H1 (cell line): ENCODE data around the gene HADHA. TPM values are rescaled to one million over a fixed set of nuclear protein-coding genes. Genes with fewer than 3 reads are reported as not detected.

Experiments used
- CTCF ChIA-PET: fragments of 300-600 bp; sonication (Branson Sonifier 250); formaldehyde crosslinking; loops from one replicate; lab custom pipeline; 2021; ENCODE audit not compliant: partially characterized antibody; lab: Charles Lee
- POLR2A ChIA-PET: fragments of 300-600 bp; sonication (Branson Sonifier 250); formaldehyde crosslinking; loops from one replicate; lab custom pipeline; 2021; ENCODE audit warnings: inconsistent platforms; ENCODE audit not compliant: partially characterized antibody; lab: Charles Lee
- DNase-seq, 2 experiments: peaks; one replicate each; pipeline versions ENCODE4 v3.0.0 to v3.0.0-alpha.2; 2010 to 2022; ENCODE audit warnings: low spot score in 2 of 2, low read depth in 1 of 2, mixed read lengths in 1 of 2
- FAIRE-seq: peaks from 2 replicates; lab custom pipeline; 2011; peaks lifted over from hg19 to GRCh38; lab: Jason Lieb, UNC
- H2AFZ ChIP-seq: 2 replicates; pipeline ENCODE4 v1.8.1; 2012; ENCODE audit warnings: low read length, inconsistent platforms
- H2AK5ac ChIP-seq: 2 replicates; pipeline ENCODE4 v1.6.1; 2013; ENCODE audit warnings: low read depth, low read length
- H2BK120ac ChIP-seq: replicated peaks from 2 replicates; pipeline ENCODE3; 2013; ENCODE audit warnings: low read depth, low read length, inconsistent platforms
- H2BK12ac ChIP-seq: 2 replicates; pipeline ENCODE4 v1.6.1; 2013; ENCODE audit warnings: low read depth, low read length
- H2BK15ac ChIP-seq: 2 replicates; pipeline ENCODE4 v1.6.1; 2013; ENCODE audit warnings: low read length
- H2BK20ac ChIP-seq: 2 replicates; pipeline ENCODE4 v1.6.1; 2013; ENCODE audit warnings: low read length
- H2BK5ac ChIP-seq: 2 replicates; pipeline ENCODE4 v1.6.1; 2013; ENCODE audit warnings: low read depth, low read length
- H3K14ac ChIP-seq: 2 replicates; pipeline ENCODE4 v1.6.1; 2013; ENCODE audit warnings: inconsistent platforms; ENCODE audit not compliant: insufficient read length
- H3K18ac ChIP-seq: 2 replicates; pipeline ENCODE4 v1.6.1; 2013; ENCODE audit warnings: low read length; ENCODE audit errors: extremely low read depth
- H3K23ac ChIP-seq: 2 replicates; pipeline ENCODE4 v1.6.1; 2013; ENCODE audit warnings: inconsistent platforms; ENCODE audit not compliant: insufficient read length
- H3K23me2 ChIP-seq: 2 replicates; pipeline ENCODE4 v1.6.1; 2013; ENCODE audit warnings: low read depth, low read length
- H3K27ac ChIP-seq: 2 replicates; pipeline ENCODE4 v1.6.1; 2011; ENCODE audit warnings: low read depth, low read length, inconsistent platforms
- H3K27me3 ChIP-seq, 4 experiments: replicated peaks in 1 of 4; 1 replicate in 1 of 4; 2 replicates in 3 of 4; pipeline versions ENCODE4 v1.6.1 to v1.8.1; 2011 to 2013; ENCODE audit warnings: low read length in 3 of 4, mild to moderate bottlenecking in 3 of 4, inconsistent platforms in 2 of 4, mixed read lengths in 2 of 4, moderate library complexity in 1 of 4; ENCODE audit not compliant: control insufficient read depth in 3 of 4, insufficient read depth in 3 of 4; ENCODE audit errors: extremely low read depth in 1 of 4
- H3K36me3 ChIP-seq, 4 experiments: 2 replicates each; pipeline versions ENCODE4 v1.6.1 to v1.8.1; 2011 to 2013; ENCODE audit warnings: mild to moderate bottlenecking in 4 of 4, low read length in 3 of 4, moderate library complexity in 2 of 4, control low read depth in 1 of 4, inconsistent platforms in 1 of 4; ENCODE audit not compliant: insufficient read depth in 4 of 4, control insufficient read depth in 2 of 4
- H3K4ac ChIP-seq: replicated peaks from 2 replicates; pipeline ENCODE3; 2013; ENCODE audit warnings: low read length, low read depth, mixed read lengths, inconsistent platforms; ENCODE audit not compliant: insufficient read length
- H3K4me1 ChIP-seq, 4 experiments: replicated peaks in 1 of 4; 1 replicate in 1 of 4; 2 replicates in 3 of 4; pipeline versions ENCODE4 v1.6.1 to v1.8.1; 2011 to 2013; ENCODE audit warnings: low read length in 3 of 4, inconsistent platforms in 2 of 4, mixed read lengths in 1 of 4; ENCODE audit not compliant: insufficient read depth in 4 of 4, control insufficient read depth in 3 of 4
- H3K4me2 ChIP-seq, 2 experiments: 2 replicates each; pipeline versions ENCODE4 v1.6.1 to v1.8.1; 2011 to 2013; ENCODE audit warnings: low read depth in 2 of 2, low read length in 2 of 2, control low read depth in 1 of 2, inconsistent platforms in 1 of 2, mild to moderate bottlenecking in 1 of 2; ENCODE audit not compliant: insufficient read depth in 1 of 2
- H3K4me3 ChIP-seq, 4 experiments: fragments of 200-600, 300-600 bp in 1 of 4; sonication (generic), shearing (Covaris generic), sonication (Bioruptor Twin) in 1 of 4; 2 replicates each; pipeline versions ENCODE4 v1.5.1 to v1.8.1; 2011 to 2016; ENCODE audit warnings: low read length in 4 of 4, low read depth in 3 of 4, control low read depth in 2 of 4, inconsistent platforms in 2 of 4, mild to moderate bottlenecking in 2 of 4, mixed read lengths in 1 of 4, moderate library complexity in 1 of 4; ENCODE audit not compliant: insufficient read depth in 2 of 4; ENCODE audit errors: extremely low read depth in 1 of 4
- H3K56ac ChIP-seq: replicated peaks from 2 replicates; pipeline ENCODE3; 2013; ENCODE audit warnings: low read depth, mild to moderate bottlenecking, mixed read lengths, low read length, inconsistent platforms; ENCODE audit not compliant: insufficient read length
- H3K79me1 ChIP-seq: 2 replicates; pipeline ENCODE4 v1.6.1; 2013; ENCODE audit warnings: low read depth, low read length, control low read depth
- H3K79me2 ChIP-seq, 2 experiments: 2 replicates each; pipeline versions ENCODE4 v1.6.1 to v1.8.1; 2012 to 2013; ENCODE audit warnings: low read length in 2 of 2, mild to moderate bottlenecking in 2 of 2, inconsistent platforms in 1 of 2; ENCODE audit not compliant: insufficient read depth in 2 of 2, control insufficient read depth in 1 of 2
- H3K9ac ChIP-seq, 4 experiments: replicated peaks in 1 of 4; 1 replicate in 1 of 4; 2 replicates in 3 of 4; pipeline versions ENCODE4 v1.6.1 to v1.8.1; 2011 to 2013; ENCODE audit warnings: low read depth in 3 of 4, low read length in 3 of 4, control low read depth in 2 of 4, mild to moderate bottlenecking in 2 of 4, moderate library complexity in 2 of 4, inconsistent platforms in 1 of 4; ENCODE audit errors: extremely low read depth in 1 of 4
- H3K9me3 ChIP-seq, 2 experiments: 2 replicates each; pipeline versions ENCODE4 v1.6.1 to v1.8.1; 2012 to 2013; ENCODE audit warnings: mild to moderate bottlenecking in 2 of 2, moderate library complexity in 2 of 2, control low read depth in 1 of 2, inconsistent platforms in 1 of 2, low read depth in 1 of 2, low read length in 1 of 2, mixed read lengths in 1 of 2; ENCODE audit not compliant: insufficient read depth in 2 of 2
- H4K20me1 ChIP-seq, 2 experiments: replicated peaks in 1 of 2; 2 replicates each; pipeline versions ENCODE3 to v1.8.1; 2011 to 2013; ENCODE audit warnings: inconsistent platforms in 2 of 2, low read length in 2 of 2, mild to moderate bottlenecking in 1 of 2; ENCODE audit not compliant: insufficient read depth in 2 of 2, control insufficient read depth in 1 of 2
- H4K5ac ChIP-seq: 2 replicates; pipeline ENCODE4 v1.6.1; 2013; ENCODE audit warnings: low read length, low read depth, mixed read lengths, inconsistent platforms; ENCODE audit not compliant: insufficient read length
- H4K8ac ChIP-seq: 2 replicates; pipeline ENCODE4 v1.8.0; 2013; ENCODE audit warnings: mild to moderate bottlenecking, moderate library complexity, low read length, inconsistent platforms; ENCODE audit not compliant: insufficient read depth; ENCODE audit errors: extremely low read depth
- H4K91ac ChIP-seq: replicated peaks from 2 replicates; pipeline ENCODE3; 2013; ENCODE audit warnings: low read length, mixed read lengths, inconsistent platforms; ENCODE audit not compliant: insufficient read length
- CREB1 ChIP-seq: IDR thresholded peaks from 2 replicates; pipeline ENCODE4 v1.6.1; 2012; ENCODE audit warnings: inconsistent platforms
- CTCF ChIP-seq, 3 experiments: IDR thresholded peaks; 1 replicate in 2 of 3; 2 replicates in 1 of 3; pipeline versions ENCODE4 v1.5.1 to v1.6.1; 2011; ENCODE audit warnings: low read length in 3 of 3, mild to moderate bottlenecking in 3 of 3, inconsistent platforms in 2 of 3, low read depth in 1 of 3, moderate library complexity in 1 of 3; ENCODE audit not compliant: insufficient read depth in 1 of 3; ENCODE audit errors: control extremely low read depth in 1 of 3
- EGR1 ChIP-seq: IDR thresholded peaks from 2 replicates; pipeline ENCODE4 v1.6.1; 2011; ENCODE audit warnings: low read depth, low read length, borderline replicate concordance
- EP300 ChIP-seq, 2 experiments: IDR thresholded peaks; 1 replicate in 1 of 2; 2 replicates in 1 of 2; pipeline ENCODE4 v1.6.1; 2011 to 2012; ENCODE audit warnings: low read depth in 2 of 2, low read length in 2 of 2, mild to moderate bottlenecking in 2 of 2, borderline replicate concordance in 1 of 2, inconsistent platforms in 1 of 2, moderate library complexity in 1 of 2
- RBBP5 ChIP-seq: IDR thresholded peaks from 2 replicates; pipeline ENCODE4 v1.7.1; 2012; ENCODE audit warnings: low read depth, mild to moderate bottlenecking, inconsistent platforms, low read length, moderate library complexity, borderline replicate concordance
- RFX5 ChIP-seq: IDR thresholded peaks from 2 replicates; pipeline ENCODE4 v1.6.1; 2011; ENCODE audit warnings: low read depth, low read length, improper control_type of control experiment, borderline replicate concordance
- SP2 ChIP-seq: IDR thresholded peaks from 2 replicates; pipeline ENCODE4 v1.6.1; 2012; ENCODE audit warnings: mild to moderate bottlenecking, low read length, inconsistent platforms
- SP4 ChIP-seq: IDR thresholded peaks from 2 replicates; pipeline ENCODE4 v1.6.1; 2012; ENCODE audit warnings: low read length, inconsistent platforms
- SUZ12 ChIP-seq: fragments of 200-600 bp; sonication (generic); IDR thresholded peaks from 2 replicates; pipeline ENCODE4 v1.6.1; 2012; ENCODE audit warnings: mild to moderate bottlenecking, inconsistent platforms, low read length, moderate library complexity, mixed read lengths
- TCF12 ChIP-seq: IDR thresholded peaks from 2 replicates; pipeline ENCODE4 v1.6.1; 2011; ENCODE audit warnings: low read depth, mild to moderate bottlenecking, low read length
- WGBS, 2 experiments: shearing (Covaris generic) in 1 of 2; methylation state at CpG; one replicate each; pipeline versions ENCODE4 v1.1.6 to v1.1.7; 2013 to 2015; ENCODE audit warnings: low lambda C conversion rate in 2 of 2, mixed read lengths in 2 of 2, inconsistent platforms in 1 of 2, low coverage in 1 of 2, missing lambda C conversion rate in 1 of 2; ENCODE audit not compliant: insufficient replicate concordance in 2 of 2, insufficient coverage in 1 of 2, insufficient read length in 1 of 2; ENCODE audit errors: extremely low coverage in 1 of 2, missing lambda C conversion rate in 1 of 2; 5-methylcytosine and 5-hydroxymethylcytosine counted together
- polyA plus RNA-seq, 7 experiments: library from polyadenylated mRNA; depleted of rRNA in 3 of 7; stranded (reverse) in 5 of 7; unstranded in 2 of 7; fragments of >200 nt in 5 of 7; fragments of 200-250 nt in 2 of 7; gene quantifications; 1 replicate in 5 of 7; 2 replicates in 1 of 7; 4 replicates in 1 of 7; pipeline versions ENCODE4 v1.2.1 to v1.2.3, GENCODE V29; 2011 to 2013; ENCODE audit warnings: missing spikeins in 2 of 7, mixed read lengths in 2 of 7
- total RNA-seq: library from RNA; stranded (reverse); fragmentation: NEBNext Ultra II Directional; extraction: Animal tissue kit (Norgen Biotek cat#: 25700); gene quantifications from 2 replicates; pipeline ENCODE4 v1.2.1, GENCODE V29; 2021

The HADHA gene
- total and polyA plus RNA-seq, 2 of the 8 experiments (the other 6 are each of a cell fraction or from before 2014, with no cell fraction given): 64.6 to 131 TPM

DNA sequence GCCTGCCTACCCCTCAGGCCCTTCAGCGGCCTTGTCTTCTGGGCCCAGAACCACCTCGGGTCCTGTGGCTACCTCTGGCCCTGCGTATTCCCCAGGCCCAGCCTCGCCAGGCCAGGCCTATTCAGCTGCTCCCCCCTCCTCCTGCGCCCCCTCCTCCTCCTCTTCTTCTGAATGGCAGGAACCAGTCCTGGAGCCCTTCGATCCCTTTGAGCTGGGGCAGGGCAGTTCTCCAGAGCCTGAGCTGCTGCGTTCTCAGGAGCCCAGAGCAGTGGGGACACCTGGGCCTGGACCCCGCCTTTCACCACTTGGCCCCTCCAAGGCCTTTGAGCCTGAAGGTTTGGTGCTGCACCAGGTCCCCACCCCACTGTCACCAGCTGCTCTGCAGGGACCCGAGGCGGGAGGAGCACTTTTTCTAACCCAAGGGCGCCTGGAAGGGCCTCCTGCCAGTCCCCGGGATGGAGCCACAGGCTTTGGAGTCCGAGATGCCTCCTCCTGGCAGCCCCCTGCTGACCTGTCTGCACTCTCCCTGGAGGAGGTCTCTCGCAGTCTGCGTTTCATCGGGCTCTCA, 56.8 kb downstream of the HADHA start:
- Histone ChIP-seq H3K4ac (no peak overlapping the region), H3K79me1 (peaks cover 2% of the 10 kb centered on the region; the same call in 1 of the 2 replicates), H2BK20ac (no peak overlapping the region), H2BK12ac (no peak overlapping the region), H3K14ac (no peak overlapping the region), H3K9ac (no peak overlapping the region), H2AK5ac (no peak overlapping the region), H2BK120ac (no peak overlapping the region), H2BK5ac (no peak overlapping the region), H4K8ac (no peak overlapping the region), H3K18ac (no peak overlapping the region), H3K23me2 (peaks cover 3% of the 10 kb centered on the region; the same call in 1 of the 2 replicates), H2BK15ac (no peak overlapping the region), H3K36me3 (peaks cover 2 to 27% (median 15%) of the 10 kb centered on the region in 4 experiments; a peak in 5 of 8 replicates), H4K5ac (no peak overlapping the region), H3K79me2 (no peaks in the 10 kb centered on the region), H3K27ac (no peak overlapping the region), H2AFZ (no peak overlapping the region), H3K9me3 (no peaks in the 10 kb centered on the region), H3K56ac (no peak overlapping the region), H3K27me3 (peaks cover 0 to 6% (median 3%) of the 10 kb centered on the region in 4 experiments; a peak in 2 of 7 replicates), H3K4me2 (no peak overlapping the region), H3K4me3 (no peak overlapping the region), H4K20me1 (peaks cover 0 to 4% of the 10 kb centered on the region in 2 experiments), H3K23ac (no peak overlapping the region), H4K91ac (no peak overlapping the region), H3K4me1 (peaks cover 0 to 8% (median 2%) of the 10 kb centered on the region in 4 experiments; a peak in 5 of 7 replicates)
- no peak for FAIRE-seq
- ChIA-PET CTCF (interaction anchor here (0.6 to 2.5 kb wide), 5 partner anchors 12 to 271 kb away, joined by 3 to 9 read pairs (median 6); no protein-coding TSS in a partner anchor), POLR2A (interaction anchor here (0.7 to 7.0 kb wide), 4 partner anchors 14 to 280 kb away, joined by 3 to 65 read pairs (median 5); partner anchors contain the start of genes GAREM2, HADHA and HADHB)
- 86% methylated on average over 16 of the region's 16 CpGs; no CpG with 5 or more reads in 1 of the 2 experiments for WGBS, 2 experiments
- DNase-seq: peak in 1 of 2 experiments; percentile 46
- TF ChIP-seq RFX5 (no peak), EGR1 (no peak), SP4 (no peak), SUZ12 (no peak), TCF12 (no peak), SP2 (no peak), CTCF (IDR thresholded peaks at IDR 0.05; ENCODE audit: control extremely low read depth in 1 of 3, insufficient read depth in 1 of 3, low read depth in 1 of 3, low read length in 3 of 3) (no peak), RBBP5 (no peak), CREB1 (no peak), EP300 (IDR thresholded peaks at IDR 0.05; ENCODE audit: borderline replicate concordance in 1 of 2, low read depth in 2 of 2, low read length in 2 of 2) (no peak)
